Measurements from ENCODE around the gene TREM2.

Gene TREM2

GRCh38 chr6:41184761-41185160, 21.8 kb upstream of the TREM2 start:
- Histone ChIP-seq H3K9ac (no peak overlapping the region), H3K4me2 (no peak overlapping the region), H3K9me3 (peaks cover 7% of the 10 kb centered on the region), H3K4me1 (peaks cover 19% of the 10 kb centered on the region), H4K20me1 (no peaks in the 10 kb centered on the region), H3K27ac (no peak overlapping the region), H3K4me3 (no peak overlapping the region), H3K36me3 (0 out of 2 replicates have a peak, but pooled peaks cover 5% of the 10 kb centered on the region), H3K27me3 (no peaks in the 10 kb centered on the region)
- no peak for TF ChIP-seq Cebpa-rat (IDR thresholded peaks at IDR 0.05)

GRCh38 chr6:41182069-41183034, 19.4 kb upstream of the TREM2 start:
- Histone ChIP-seq H3K4me2 (peak overlapping the region; percentile 38; the same call in 1 of the 2 replicates), H3K27me3 (no peaks in the 10 kb centered on the region), H4K20me1 (no peaks in the 10 kb centered on the region), H3K4me3 (no peak overlapping the region), H3K9ac (no peak overlapping the region), H3K4me1 (peaks cover 19% of the 10 kb centered on the region), H3K27ac (peak overlapping the region; percentile 4; the same call in 1 of the 2 replicates), H3K9me3 (no peaks in the 10 kb centered on the region), H3K36me3 (no peaks in the 10 kb centered on the region)
- TF ChIP-seq Cebpa-rat (IDR thresholded peaks at IDR 0.05) = no peak

GRCh38 chr6:41181566-41181965, 18.6 kb upstream of the TREM2 start:
- Histone ChIP-seq H3K9ac (no peak overlapping the region), H3K27me3 (no peaks in the 10 kb centered on the region), H3K27ac (no peak overlapping the region), H3K36me3 (no peaks in the 10 kb centered on the region), H3K4me1 (peaks cover 19% of the 10 kb centered on the region), H3K4me3 (no peak overlapping the region), H4K20me1 (no peaks in the 10 kb centered on the region), H3K9me3 (no peaks in the 10 kb centered on the region), H3K4me2 (no peak overlapping the region)
- no peak for TF ChIP-seq Cebpa-rat (IDR thresholded peaks at IDR 0.05)

- Histone ChIP-seq H3K9me3 (no peaks in the 10 kb centered on the region), H3K4me3 (no peak overlapping the region), H3K36me3 (no peaks in the 10 kb centered on the region), H3K9ac (no peak overlapping the region), H3K4me2 (no peak overlapping the region), H4K20me1 (no peaks in the 10 kb centered on the region), H3K27ac (no peak overlapping the region), H3K27me3 (no peaks in the 10 kb centered on the region), H3K4me1 (peaks cover 19% of the 10 kb centered on the region)
- TF ChIP-seq Cebpa-rat (IDR thresholded peaks at IDR 0.05) = no peak
These were observed 16.2 kb upstream of the TREM2 start for GRCh38 chr6:41179163-41179562.

GRCh38 chr6:41177695-41178094, 14.8 kb upstream of the TREM2 start:
- no peaks in the 10 kb centered on the region for H3K27me3 ChIP-seq
- H3K27ac ChIP-seq = no peak overlapping the region
- peaks cover 13% of the 10 kb centered on the region for H3K4me1 ChIP-seq
- H3K9me3 ChIP-seq = no peaks in the 10 kb centered on the region
- H3K36me3 ChIP-seq = no peaks in the 10 kb centered on the region
- TF ChIP-seq Cebpa-rat (IDR thresholded peaks at IDR 0.05) = no peak
- no peaks in the 10 kb centered on the region for H4K20me1 ChIP-seq
- H3K9ac ChIP-seq = no peak overlapping the region
- no peak overlapping the region for H3K4me2 ChIP-seq
- H3K4me3 ChIP-seq = no peak overlapping the region

GRCh38 chr6:41177287-41177686, 14.4 kb upstream of the TREM2 start:
- Histone ChIP-seq H3K9me3 (no peaks in the 10 kb centered on the region), H3K27ac (no peak overlapping the region), H3K27me3 (no peaks in the 10 kb centered on the region), H3K4me2 (no peak overlapping the region), H3K4me1 (peaks cover 9% of the 10 kb centered on the region; the same call in 1 of the 2 replicates), H3K36me3 (no peaks in the 10 kb centered on the region), H3K4me3 (no peak overlapping the region), H3K9ac (no peak overlapping the region), H4K20me1 (no peaks in the 10 kb centered on the region)
- no peak for TF ChIP-seq Cebpa-rat (IDR thresholded peaks at IDR 0.05)

- Histone ChIP-seq H3K4me1 (0 out of 2 replicates have a peak, but pooled peaks cover 8% of the 10 kb centered on the region), H3K27ac (no peak overlapping the region), H3K9ac (no peak overlapping the region), H4K20me1 (no peaks in the 10 kb centered on the region), H3K4me2 (no peak overlapping the region), H3K27me3 (no peaks in the 10 kb centered on the region), H3K36me3 (no peaks in the 10 kb centered on the region), H3K4me3 (no peak overlapping the region), H3K9me3 (no peaks in the 10 kb centered on the region)
- no peak for TF ChIP-seq Cebpa-rat (IDR thresholded peaks at IDR 0.05)
These were observed 13.3 kb upstream of the TREM2 start for GRCh38 chr6:41176189-41176588.

GRCh38 chr6:41175084-41175483, 12.2 kb upstream of the TREM2 start:
- Histone ChIP-seq H3K4me3 (no peak overlapping the region), H3K4me2 (no peak overlapping the region), H4K20me1 (no peaks in the 10 kb centered on the region), H3K9ac (no peak overlapping the region), H3K27ac (no peak overlapping the region), H3K27me3 (no peaks in the 10 kb centered on the region), H3K4me1 (0 out of 2 replicates have a peak, but pooled peaks cover under 1% of the 10 kb centered on the region), H3K36me3 (no peaks in the 10 kb centered on the region), H3K9me3 (no peaks in the 10 kb centered on the region)
- no peak for TF ChIP-seq Cebpa-rat (IDR thresholded peaks at IDR 0.05)

GRCh38 chr6:41174610-41175009, 11.7 kb upstream of the TREM2 start:
- TF ChIP-seq Cebpa-rat (IDR thresholded peaks at IDR 0.05) = no peak
- no peak overlapping the region for H3K27ac ChIP-seq
- no peak overlapping the region for H3K4me2 ChIP-seq
- H3K36me3 ChIP-seq = no peaks in the 10 kb centered on the region
- no peaks in the 10 kb centered on the region for H3K4me1 ChIP-seq
- no peaks in the 10 kb centered on the region for H4K20me1 ChIP-seq
- H3K9me3 ChIP-seq = no peaks in the 10 kb centered on the region
- no peak overlapping the region for H3K4me3 ChIP-seq
- H3K27me3 ChIP-seq = no peaks in the 10 kb centered on the region
- H3K9ac ChIP-seq = no peak overlapping the region

GRCh38 chr6:41171908-41172307, 9.0 kb upstream of the TREM2 start:
- TF ChIP-seq Cebpa-rat (IDR thresholded peaks at IDR 0.05) = no peak
- no peaks in the 10 kb centered on the region for H3K36me3 ChIP-seq

More at GRCh38 chr6:41171908-41172307, 9.0 kb upstream of the TREM2 start:
- Histone ChIP-seq H3K4me3 (no peak overlapping the region), H3K9ac (no peak overlapping the region), H3K9me3 (no peaks in the 10 kb centered on the region), H3K4me1 (no peaks in the 10 kb centered on the region), H3K27ac (no peak overlapping the region), H3K27me3 (no peaks in the 10 kb centered on the region), H4K20me1 (no peaks in the 10 kb centered on the region), H3K4me2 (no peak overlapping the region)
